Endodermal cell (in vitro differentiated cells): ENCODE data around the gene RREB1. TPM values are rescaled to one million over a fixed set of nuclear protein-coding genes. Genes with fewer than 3 reads are reported as not detected.

Source experiments
- DNase-seq: peaks from one replicate; pipeline ENCODE4 v3.0.0-alpha.2; 2017
- H3K27ac ChIP-seq: 2 replicates; pipeline ENCODE4 v1.5.1; 2013; ENCODE audit warnings: mild to moderate bottlenecking, low read depth, low read length, moderate library complexity
- H3K27me3 ChIP-seq: 2 replicates; pipeline ENCODE4 v1.6.1; 2013; ENCODE audit warnings: mild to moderate bottlenecking, low read length, moderate library complexity; ENCODE audit not compliant: insufficient read depth, control insufficient read depth, poor library complexity, severe bottlenecking
- H3K36me3 ChIP-seq: 2 replicates; pipeline ENCODE4 v1.7.0; 2013; ENCODE audit warnings: mild to moderate bottlenecking, low read length, moderate library complexity; ENCODE audit not compliant: control insufficient read depth, insufficient read depth
- H3K4me1 ChIP-seq: one replicate; pipeline ENCODE4 v1.7.0; 2013; ENCODE audit warnings: low read length; ENCODE audit not compliant: control insufficient read depth, insufficient read depth
- H3K4me3 ChIP-seq: 2 replicates; pipeline ENCODE4 v1.5.1; 2013; ENCODE audit warnings: mild to moderate bottlenecking, low read length, moderate library complexity
- H3K9ac ChIP-seq: 2 replicates; pipeline ENCODE4 v1.6.1; 2013; ENCODE audit warnings: mild to moderate bottlenecking, low read length, moderate library complexity; ENCODE audit not compliant: poor library complexity, severe bottlenecking; ENCODE audit errors: extremely low read depth
- H3K9me3 ChIP-seq: 2 replicates; pipeline ENCODE4 v1.6.1; 2013; ENCODE audit warnings: mild to moderate bottlenecking, low read length, moderate library complexity; ENCODE audit not compliant: control insufficient read depth
- H3K27ac Mint-ChIP-seq: 2 replicates; pipeline ENCODE4 v1.8.0; 2020; ENCODE audit warnings: mixed read lengths
- H3K27me3 Mint-ChIP-seq: 2 replicates; pipeline ENCODE4 v1.8.0; 2021; ENCODE audit warnings: mild to moderate bottlenecking, mixed read lengths; ENCODE audit not compliant: insufficient read depth
- H3K36me3 Mint-ChIP-seq: 2 replicates; pipeline ENCODE4 v1.8.0; 2020; ENCODE audit warnings: low read depth, mixed read lengths
- H3K4me1 Mint-ChIP-seq: 2 replicates; pipeline ENCODE4 v1.8.0; 2020; ENCODE audit warnings: mixed read lengths
- H3K4me3 Mint-ChIP-seq: 2 replicates; pipeline ENCODE4 v1.8.0; 2020; ENCODE audit warnings: mild to moderate bottlenecking, moderate library complexity, mixed read lengths
- H3K9me3 Mint-ChIP-seq: 2 replicates; pipeline ENCODE4 v1.8.0; 2020; ENCODE audit warnings: mild to moderate bottlenecking, mixed read lengths
- CTCF ChIP-seq: fragments of 200-600 bp; sonication (generic); conservative IDR thresholded peaks from 2 replicates; pipeline ENCODE4 v1.5.0; 2021; ENCODE audit warnings: antibody characterized with exemption, mild to moderate bottlenecking
- WGBS, 2 experiments: methylation state at CpG; one replicate each; pipeline versions ENCODE4 v1.1.5 to v1.1.7; 2013; ENCODE audit warnings: missing lambda C conversion rate in 2 of 2, mixed read lengths in 1 of 2; ENCODE audit not compliant: insufficient coverage in 1 of 2, insufficient read length in 1 of 2; 5-methylcytosine and 5-hydroxymethylcytosine counted together
- total RNA-seq, 2 donors: library from RNA; stranded (reverse); fragmentation: NEBNext Ultra II Directional in 1 of 2; extraction: Animal tissue kit (Norgen Biotek cat#: 25700) in 1 of 2; gene quantifications; 2 replicates in 1 of 2; 3 replicates in 1 of 2; pipeline ENCODE4 v1.2.1, GENCODE V29; 2021

Gene RREB1
- total RNA-seq, 2 donors from 2014 or later = 51.2 to 64.3 TPM

GRCh38 chr6:7108964-7109836 is 1.4 kb downstream of the RREB1 start:
- Mint-ChIP-seq H3K27me3 (no peaks in the 10 kb centered on the region), H3K27ac (no peak overlapping the region), H3K36me3 (no peaks in the 10 kb centered on the region), H3K4me1 (peaks cover 51% of the 10 kb centered on the region), H3K4me3 (peak overlapping the region; percentile 83), H3K9me3 (no peaks in the 10 kb centered on the region)
- H3K27ac ChIP-seq = no peak overlapping the region
- peak; percentile 39 for TF ChIP-seq CTCF
- peak overlapping the region; percentile 87 for H3K4me3 ChIP-seq
- H3K4me1 ChIP-seq = peaks cover 14% of the 10 kb centered on the region
- peak; percentile 68 for DNase-seq
- H3K9me3 ChIP-seq = no peaks in the 10 kb centered on the region
- 0 to 1% methylated on average over 18 to 83 of the region's 86 CpGs for WGBS, 2 experiments
- no peaks in the 10 kb centered on the region for H3K27me3 ChIP-seq
- no peaks in the 10 kb centered on the region for H3K36me3 ChIP-seq
- peak overlapping the region; percentile 72 for H3K9ac ChIP-seq

DNA sequence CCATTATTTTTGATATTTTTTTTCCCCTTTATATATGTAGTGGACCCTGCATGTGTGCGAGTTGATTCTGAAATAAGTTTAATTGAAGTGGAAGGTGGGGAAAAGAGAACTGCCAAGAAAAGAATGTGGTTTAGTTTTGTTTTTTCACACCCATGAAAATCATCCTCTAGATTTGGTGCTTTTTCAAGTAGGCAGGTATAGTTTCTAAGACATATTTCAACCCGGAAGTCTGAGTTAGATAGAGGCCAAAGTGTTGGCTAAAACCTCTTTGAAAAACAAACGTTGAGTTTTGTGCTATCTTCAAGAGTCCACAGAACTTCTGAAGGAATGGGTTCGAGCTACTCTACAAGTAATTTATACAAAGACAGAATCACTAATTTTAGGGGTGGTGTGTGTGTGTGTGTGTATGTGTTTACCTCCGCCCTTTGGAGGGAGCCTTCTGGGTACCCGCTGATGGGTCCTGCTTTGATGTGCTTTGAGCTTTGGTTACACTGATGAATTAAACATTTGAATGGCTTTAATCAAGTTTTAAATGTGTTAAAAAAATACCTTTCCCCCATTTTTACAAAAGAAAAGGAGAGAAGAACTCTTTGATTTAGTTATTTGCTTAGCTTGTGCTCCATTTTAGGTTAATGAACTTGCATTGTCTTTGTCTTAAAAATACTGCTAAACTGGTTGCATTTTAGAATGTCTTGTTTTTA is 2.5 kb downstream of the RREB1 start:
- Histone ChIP-seq H3K4me1 (peaks cover 14% of the 10 kb centered on the region), H3K27ac (no peak overlapping the region), H3K36me3 (no peaks in the 10 kb centered on the region), H3K4me3 (peak overlapping the region; percentile 87), H3K9ac (no peak overlapping the region), H3K27me3 (no peaks in the 10 kb centered on the region), H3K9me3 (no peaks in the 10 kb centered on the region)
- no peaks in the 10 kb centered on the region for H3K9me3 Mint-ChIP-seq
- H3K4me1 Mint-ChIP-seq = peaks cover 62% of the 10 kb centered on the region
- H3K36me3 Mint-ChIP-seq = no peaks in the 10 kb centered on the region
- no peak for DNase-seq
- no peak overlapping the region for H3K27ac Mint-ChIP-seq
- WGBS, 2 experiments = 39 to 50% methylated on average over 1 to 5 of the region's 6 CpGs
- H3K4me3 Mint-ChIP-seq = peak overlapping the region; percentile 83
- H3K27me3 Mint-ChIP-seq = no peaks in the 10 kb centered on the region
- no peak for TF ChIP-seq CTCF

DNA sequence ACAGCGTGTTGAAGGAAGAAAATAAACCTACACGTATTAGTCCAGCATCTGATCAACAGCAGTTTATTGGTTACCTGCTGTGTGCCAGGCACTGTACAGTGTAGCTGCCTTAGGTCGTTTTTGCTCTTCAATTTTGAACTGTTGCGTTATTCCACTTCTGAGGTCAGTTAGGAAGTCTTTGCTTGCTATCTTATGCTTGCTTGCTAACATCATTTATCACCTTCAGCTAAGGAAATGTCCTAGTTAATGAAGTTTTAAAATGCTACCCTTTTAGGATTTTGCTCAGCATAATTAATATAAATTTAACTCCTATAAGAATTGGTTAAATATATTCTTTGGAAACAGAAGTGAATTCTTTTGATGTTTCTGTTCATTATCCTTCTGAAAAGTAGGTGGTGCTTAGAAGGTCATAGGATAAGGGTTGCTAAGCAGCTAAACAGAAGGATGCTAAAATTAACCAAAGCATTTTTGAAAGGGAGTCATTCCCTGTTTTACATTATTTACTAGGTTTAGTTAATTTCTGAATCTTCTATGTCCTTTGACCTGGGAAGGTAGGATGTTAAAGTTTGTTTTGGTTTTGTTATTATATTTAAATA is 3.4 kb downstream of the RREB1 start:
- WGBS, 2 experiments = 73 to 75% methylated on average over 4 of the region's 4 CpGs
- peak overlapping the region; percentile 83 for H3K4me3 Mint-ChIP-seq
- no peaks in the 10 kb centered on the region for H3K9me3 ChIP-seq

More for the DNA sequence above, 3.4 kb downstream of the RREB1 start:
- Histone ChIP-seq H3K36me3 (peaks cover 2% of the 10 kb centered on the region), H3K4me3 (peak overlapping the region; percentile 87), H3K4me1 (peaks cover 12% of the 10 kb centered on the region), H3K9ac (no peak overlapping the region), H3K27ac (no peak overlapping the region), H3K27me3 (no peaks in the 10 kb centered on the region)
- Mint-ChIP-seq H3K36me3 (no peaks in the 10 kb centered on the region), H3K9me3 (no peaks in the 10 kb centered on the region), H3K4me1 (peaks cover 69% of the 10 kb centered on the region), H3K27ac (no peak overlapping the region), H3K27me3 (no peaks in the 10 kb centered on the region)
- no peak for TF ChIP-seq CTCF
- DNase-seq = no peak
